Left ventricle myocardium inferior (tissue), 1 donor: Measurements from ENCODE around the gene ATRN. TPM values are rescaled to one million over a fixed set of nuclear protein-coding genes. Genes with fewer than 3 reads are reported as not detected.

Source experiments
- DNase-seq: peaks from one replicate; pipeline ENCODE4 v3.0.0-alpha.2; 2020
- H3K27ac ChIP-seq: fragments of 200-600 bp; replicated peaks from 2 replicates; pipeline ENCODE4 v1.8.0; 2021
- H3K27me3 ChIP-seq: fragments of 200-600 bp; 2 replicates; pipeline ENCODE4 v1.8.0; 2021; ENCODE audit warnings: low read depth
- H3K36me3 ChIP-seq: fragments of 200-600 bp; 2 replicates; pipeline ENCODE4 v1.8.0; 2021
- H3K4me1 ChIP-seq: fragments of 200-600 bp; 2 replicates; pipeline ENCODE4 v1.8.0; 2021
- H3K4me3 ChIP-seq: fragments of 200-600 bp; 2 replicates; pipeline ENCODE4 v1.8.0; 2021; ENCODE audit warnings: mild to moderate bottlenecking, moderate library complexity
- H3K9me3 ChIP-seq: fragments of 200-600 bp; replicated peaks from 2 replicates; pipeline ENCODE4 v1.8.0; 2021
- CTCF ChIP-seq: fragments of 200-600 bp; IDR thresholded peaks from 2 replicates; pipeline ENCODE4 v1.8.0; 2021; ENCODE audit warnings: antibody characterized with exemption, mild to moderate bottlenecking, borderline replicate concordance
- intact Hi-C: fragments of 100-400 bp; cut with micrococcal nuclease; formaldehyde crosslinking; loops from one replicate; pipeline ENCODE4 v1.11.0; 2022
- total RNA-seq: library from RNA; stranded (reverse); fragmentation: NEBNext Ultra II Directional; extraction: Animal tissue kit (Norgen Biotek cat#: 25700); gene quantifications from one replicate; pipeline ENCODE4 v1.2.1, GENCODE V29; 2021
- donor health status: DM: no; HTN: yes; CAD: no; lungs with severe emphysema.

Gene ATRN
- total RNA-seq, 1 donor from 2014 or later = 32.4 TPM

GRCh38 chr20:3673221-3674070 is 202.6 kb downstream of the ATRN start:
- H3K27me3 ChIP-seq = peaks cover 72% of the 10 kb centered on the region
- no peak for TF ChIP-seq CTCF
- H3K4me3 ChIP-seq = peak overlapping the region; percentile 46
- intact Hi-C loops = no loop called here
- no peak overlapping the region for H3K27ac ChIP-seq
- no peak for DNase-seq
- peaks cover 36% of the 10 kb centered on the region for H3K4me1 ChIP-seq
- H3K36me3 ChIP-seq = no peaks in the 10 kb centered on the region
- H3K9me3 ChIP-seq = no peaks in the 10 kb centered on the region

DNA sequence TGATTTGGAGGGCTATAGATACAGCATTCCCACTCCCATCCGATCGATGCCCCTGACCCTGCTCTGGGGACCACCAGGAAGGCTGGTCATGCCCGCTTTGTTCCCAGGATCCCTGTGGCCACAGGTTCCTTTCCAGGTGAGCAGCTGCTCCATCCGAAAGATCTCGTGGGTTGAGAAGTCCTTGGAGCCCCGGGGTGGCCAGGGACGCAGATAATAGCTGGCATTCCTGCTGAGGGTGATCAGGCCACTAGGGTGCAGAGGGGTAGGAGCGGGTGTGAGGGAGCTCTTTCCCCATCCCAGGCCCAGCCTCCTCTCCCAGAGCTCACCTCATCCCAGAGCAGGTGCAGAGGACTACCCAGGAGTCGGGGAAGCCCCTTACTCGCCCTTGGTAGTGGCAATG is 203.6 kb downstream of the ATRN start:
- intact Hi-C loops = no loop called here
- Histone ChIP-seq H3K4me3 (no peak overlapping the region), H3K27me3 (peaks cover 67% of the 10 kb centered on the region), H3K9me3 (no peaks in the 10 kb centered on the region), H3K4me1 (peaks cover 37% of the 10 kb centered on the region), H3K27ac (no peak overlapping the region), H3K36me3 (no peaks in the 10 kb centered on the region)
- no peak for DNase-seq
- no peak for TF ChIP-seq CTCF

GRCh38 chr20:3674995-3675900 is 204.4 kb downstream of the ATRN start:
- Histone ChIP-seq H3K27ac (no peak overlapping the region), H3K9me3 (no peaks in the 10 kb centered on the region), H3K4me1 (peaks cover 36% of the 10 kb centered on the region), H3K36me3 (no peaks in the 10 kb centered on the region), H3K4me3 (no peak overlapping the region), H3K27me3 (peaks cover 66% of the 10 kb centered on the region)
- no peak for TF ChIP-seq CTCF
- intact Hi-C loops = no loop called here
- no peak for DNase-seq

DNA sequence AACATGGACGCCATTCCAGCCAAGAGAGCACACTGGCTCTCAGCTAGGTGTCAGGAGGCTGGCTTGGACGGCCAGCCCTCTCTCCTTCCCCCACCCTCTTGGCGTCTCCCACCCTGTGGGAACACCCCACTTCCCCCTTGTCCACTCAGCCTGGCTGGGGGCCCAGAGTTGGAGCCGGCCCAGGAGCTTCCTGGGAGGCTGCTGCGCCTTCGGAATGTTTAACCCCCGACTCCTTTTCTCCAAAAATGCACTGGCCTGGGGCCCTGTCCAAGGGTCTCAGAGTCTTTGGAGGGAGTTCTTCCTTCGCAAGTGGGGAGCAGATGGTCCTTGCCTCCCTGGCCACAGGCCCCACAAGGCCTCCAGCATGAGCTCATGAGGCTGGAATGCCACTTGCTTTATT is 206.9 kb downstream of the ATRN start:
- peak overlapping the region; percentile 83 for H3K27ac ChIP-seq
- no peaks in the 10 kb centered on the region for H3K36me3 ChIP-seq
- TF ChIP-seq CTCF = no peak
- DNase-seq = peak; percentile 41
- H3K9me3 ChIP-seq = no peaks in the 10 kb centered on the region
- H3K27me3 ChIP-seq = peaks cover 66% of the 10 kb centered on the region
- peaks cover 49% of the 10 kb centered on the region for H3K4me1 ChIP-seq
- intact Hi-C loops = loop anchor here (2.0 kb wide), 1 partner anchor 33 kb away; no protein-coding TSS in a partner anchor
- no peak overlapping the region for H3K4me3 ChIP-seq

DNA sequence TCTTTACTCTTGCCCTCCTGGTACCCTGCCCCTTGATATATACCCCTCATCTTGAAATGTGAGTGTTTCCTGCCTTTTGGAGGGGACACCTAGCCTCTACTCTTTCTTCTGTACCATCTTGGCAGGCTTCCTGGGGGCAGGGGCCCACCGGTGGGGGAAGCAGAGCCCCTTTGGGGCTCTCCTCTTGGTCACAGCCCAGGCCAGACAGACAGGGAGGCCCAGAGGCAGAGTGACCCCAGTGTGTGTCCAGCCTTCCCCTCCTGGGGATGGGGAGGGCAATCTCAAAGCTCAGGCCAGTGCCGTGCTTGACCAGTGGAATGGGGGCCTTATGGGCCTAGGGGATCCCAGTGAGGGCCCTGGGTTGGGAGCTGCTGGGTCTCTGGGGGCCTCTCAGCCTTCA is 207.4 kb downstream of the ATRN start:
- no peaks in the 10 kb centered on the region for H3K36me3 ChIP-seq
- H3K4me3 ChIP-seq = no peak overlapping the region
- H3K4me1 ChIP-seq = peaks cover 44% of the 10 kb centered on the region
- TF ChIP-seq CTCF = no peak
- peak overlapping the region; percentile 83 for H3K27ac ChIP-seq
- intact Hi-C loops = no loop called here
- DNase-seq = no peak
- peaks cover 66% of the 10 kb centered on the region for H3K27me3 ChIP-seq
- no peaks in the 10 kb centered on the region for H3K9me3 ChIP-seq
